ENCODE measurements around the gene DND1. TPM values are rescaled to one million over a fixed set of nuclear protein-coding genes. Genes with fewer than 3 reads are reported as not detected.
"Not testable (repeated sequence)": the region's sequence is repeated elsewhere in the genome, so short reads cannot be mapped to it uniquely, and the experiment has no call there.

DND1 gene
- polyA plus RNA-seq (ENCODE audit: insufficient read length in 3 of 3): not detected

DNA sequence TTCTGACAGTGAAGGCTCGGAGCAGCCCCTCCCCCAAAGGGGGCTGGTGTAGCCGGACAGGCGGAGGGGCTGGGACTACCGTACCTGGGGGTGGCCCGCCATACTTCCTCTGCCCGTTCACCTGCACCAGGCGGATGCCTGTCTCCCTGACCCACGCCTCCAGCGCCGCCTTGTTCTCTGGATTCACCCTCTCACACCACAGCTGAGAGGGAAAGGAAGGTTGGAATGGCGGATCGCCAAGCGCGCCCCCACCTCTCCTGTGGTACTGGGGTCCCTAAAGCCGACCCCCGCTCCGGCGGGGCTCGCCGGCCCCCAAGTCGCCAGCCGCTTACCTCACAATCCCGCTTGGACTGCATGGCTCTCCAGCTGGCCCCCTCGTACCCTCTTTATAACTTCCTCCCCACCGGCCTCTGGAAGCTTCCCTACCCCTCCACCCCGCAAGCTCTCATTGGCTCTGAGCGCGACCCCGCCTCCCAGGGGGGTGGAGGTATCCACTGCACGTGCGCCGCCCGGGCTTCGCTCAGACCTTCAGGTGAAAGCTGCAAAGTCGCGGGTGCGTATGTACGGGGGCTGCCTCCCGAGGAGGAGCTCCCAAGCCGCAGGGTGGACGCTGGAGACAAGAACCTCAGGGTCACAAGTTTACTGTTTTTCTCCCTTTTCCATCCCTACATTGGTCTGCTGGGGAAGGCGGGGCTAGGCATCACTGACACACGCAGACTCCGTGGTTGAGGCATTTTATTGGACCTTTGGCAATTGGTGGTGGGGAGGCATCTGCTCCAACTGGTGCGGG lies at the start of gene DND1:
Gene DND1, minus strand, starts transcription at position 390 of the 790 bp plus-strand sequence. Its CDS starts 34 bp downstream, at position 356.
- no peak for DNase-seq (ENCODE audit: low read depth in 3 of 3, low spot score in 2 of 3)

DNA sequence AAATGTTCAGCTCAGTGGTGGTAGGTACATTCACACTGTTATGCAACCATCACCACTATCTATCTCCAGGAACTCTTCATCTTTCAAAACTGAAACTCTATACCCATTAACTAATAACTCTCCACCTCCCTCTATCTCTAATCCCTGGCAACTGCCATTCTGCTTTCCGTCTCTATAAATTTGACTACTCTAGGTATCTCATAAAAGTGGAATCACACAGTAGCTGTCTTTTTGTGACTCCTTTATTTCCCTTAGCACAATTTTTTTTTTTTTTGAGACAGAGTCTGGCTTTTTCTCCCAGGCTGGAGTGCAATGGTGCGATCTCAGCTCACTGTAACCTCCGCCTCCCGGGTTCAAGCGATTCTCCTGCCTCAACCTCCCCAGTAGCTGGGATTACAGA lies 48.0 kb upstream of the DND1 start:
- not testable (repeated sequence) for DNase-seq (ENCODE audit: low read depth in 3 of 3, low spot score in 2 of 3)

DNA sequence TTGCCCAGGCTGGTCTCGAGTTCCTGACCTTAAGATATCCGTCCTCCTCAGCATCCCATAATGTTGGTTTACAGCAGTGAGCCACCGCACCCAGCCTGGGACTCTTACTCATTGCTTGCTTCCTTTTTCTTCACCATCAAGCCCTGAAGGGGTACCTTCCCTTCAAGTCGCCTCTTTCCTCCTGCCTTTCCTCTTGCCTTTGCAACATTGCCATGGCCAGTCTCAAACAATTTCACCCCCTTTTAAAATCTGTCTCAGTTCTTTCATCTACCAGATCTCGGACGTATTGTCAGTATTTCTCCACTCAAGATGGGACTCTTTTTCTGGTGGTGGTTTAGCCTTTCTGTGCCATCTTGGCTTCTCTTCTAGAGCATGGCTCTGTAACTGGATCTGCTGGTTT lies 47.4 kb upstream of the DND1 start:
- DNase-seq (ENCODE audit: low read depth in 3 of 3, low spot score in 2 of 3): not testable (repeated sequence)

DNA sequence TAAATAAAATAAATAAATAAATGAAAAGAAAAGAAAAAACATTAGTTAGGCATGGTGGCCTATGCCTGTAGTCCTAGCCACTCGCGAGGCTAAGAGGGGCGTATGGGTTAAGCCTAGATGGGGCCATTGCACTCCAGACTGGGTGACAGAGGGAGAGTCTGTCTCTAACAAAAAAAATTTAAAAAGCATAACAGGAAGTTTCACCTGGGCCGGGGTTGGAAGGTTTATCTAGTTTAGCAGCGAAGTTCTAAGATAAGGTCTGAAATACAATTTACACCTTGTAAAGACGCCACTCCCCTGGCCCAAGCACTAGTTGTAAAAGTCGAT lies 44.9 kb upstream of the DND1 start:
- DNase-seq (ENCODE audit: low read depth in 3 of 3, low spot score in 2 of 3): no peak

DNA sequence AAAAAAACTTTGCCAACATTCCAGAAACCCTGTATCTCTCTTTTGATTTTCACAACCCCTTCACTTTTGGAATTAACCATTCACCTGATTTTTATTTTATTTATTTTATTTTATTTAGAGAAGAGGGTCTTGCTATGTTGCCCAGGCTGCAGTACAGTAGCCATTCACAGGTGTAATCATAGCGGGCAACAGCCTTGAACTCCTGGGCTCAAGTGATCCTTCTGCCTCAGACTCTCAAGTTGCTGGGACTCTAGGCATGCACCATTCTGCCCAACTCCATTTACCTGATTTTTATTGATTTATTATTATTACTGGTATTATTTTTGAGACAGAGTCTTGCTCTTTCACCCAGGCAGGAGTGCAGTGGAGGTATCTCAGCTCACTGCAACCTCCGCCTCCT lies 42.9 kb upstream of the DND1 start:
- DNase-seq (ENCODE audit: low read depth in 3 of 3, low spot score in 2 of 3): not testable (repeated sequence)

DNA sequence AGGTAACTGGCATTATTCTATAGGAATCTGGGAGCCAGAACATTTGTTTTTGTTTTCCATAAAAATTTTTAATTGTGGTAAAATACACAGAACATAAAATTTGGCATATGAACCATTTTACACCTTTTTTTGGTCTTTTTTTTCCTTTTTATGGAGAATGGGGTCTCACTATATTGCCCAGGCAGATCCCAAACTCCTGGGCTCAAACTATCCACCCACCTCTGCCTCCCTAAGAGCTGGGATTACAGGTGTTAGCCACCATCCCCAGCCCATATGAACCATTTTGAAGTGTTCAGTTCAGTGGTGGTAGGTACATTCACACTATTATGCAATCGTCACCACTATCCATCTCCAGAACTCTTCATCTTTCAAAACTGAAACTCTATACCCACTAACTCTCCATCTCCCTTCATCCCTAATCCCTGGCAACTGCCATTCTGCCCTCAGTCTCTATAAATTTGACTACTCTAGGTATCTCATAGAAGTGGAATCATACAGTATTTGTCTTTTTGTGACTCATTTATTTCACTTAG lies 40.3 kb upstream of the DND1 start:
- no peak for DNase-seq (ENCODE audit: low read depth in 3 of 3, low spot score in 2 of 3)

DNA sequence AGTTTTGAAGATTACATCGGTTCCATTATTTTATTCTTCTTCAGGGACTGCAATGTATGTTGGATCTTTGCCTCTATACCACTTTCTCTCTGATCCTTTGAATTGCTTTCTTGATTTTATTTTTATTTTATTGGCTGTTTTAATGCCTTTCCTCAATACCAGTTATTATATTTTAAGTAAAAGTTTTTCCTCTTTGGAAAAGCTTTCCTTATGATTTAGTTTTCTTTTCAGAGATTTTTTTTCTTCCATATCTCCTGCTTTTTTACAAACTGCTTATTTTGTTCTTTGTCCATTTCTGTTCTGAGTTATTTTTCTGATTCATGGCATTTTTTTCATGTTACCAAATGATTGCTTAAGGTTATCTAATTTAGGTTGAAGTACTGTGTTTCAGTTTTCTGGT lies 38.4 kb upstream of the DND1 start:
- no peak for DNase-seq (ENCODE audit: low read depth in 3 of 3, low spot score in 2 of 3)

DNA sequence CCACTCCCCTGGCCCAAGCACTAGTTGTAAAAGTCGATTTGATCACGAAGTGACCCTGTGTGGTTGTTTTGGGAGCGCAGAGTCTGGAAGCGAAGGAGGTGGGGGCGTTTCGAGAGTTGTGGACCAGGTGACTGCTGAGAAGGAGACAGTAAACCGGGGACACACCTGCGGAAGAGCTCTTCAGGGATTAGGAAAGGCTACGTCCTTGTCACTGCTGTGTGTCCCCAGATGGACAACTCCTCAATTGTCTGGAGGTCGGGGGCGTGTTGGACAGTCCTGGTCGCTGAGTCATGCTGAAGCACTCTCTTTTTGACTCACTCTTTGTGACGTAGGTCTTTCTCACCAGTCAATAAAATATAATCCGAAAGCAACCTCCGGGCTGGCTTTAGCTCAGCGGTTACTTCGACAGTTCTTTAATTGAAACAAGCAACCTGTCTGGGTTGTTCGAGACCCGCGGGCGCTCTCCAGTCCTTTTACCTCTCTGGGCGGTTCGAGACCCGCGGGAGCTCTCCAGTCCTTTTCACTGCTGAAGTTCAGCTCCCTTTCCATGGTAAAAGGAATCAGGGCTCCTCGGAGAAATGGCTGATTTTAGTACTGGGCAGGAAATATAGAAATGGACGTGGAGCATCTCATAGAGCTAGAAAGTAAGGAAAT lies 37.6 kb upstream of the DND1 start:
- peak in 1 of 3 donors; percentile 53 for DNase-seq (ENCODE audit: low read depth in 3 of 3, low spot score in 2 of 3)

DNA sequence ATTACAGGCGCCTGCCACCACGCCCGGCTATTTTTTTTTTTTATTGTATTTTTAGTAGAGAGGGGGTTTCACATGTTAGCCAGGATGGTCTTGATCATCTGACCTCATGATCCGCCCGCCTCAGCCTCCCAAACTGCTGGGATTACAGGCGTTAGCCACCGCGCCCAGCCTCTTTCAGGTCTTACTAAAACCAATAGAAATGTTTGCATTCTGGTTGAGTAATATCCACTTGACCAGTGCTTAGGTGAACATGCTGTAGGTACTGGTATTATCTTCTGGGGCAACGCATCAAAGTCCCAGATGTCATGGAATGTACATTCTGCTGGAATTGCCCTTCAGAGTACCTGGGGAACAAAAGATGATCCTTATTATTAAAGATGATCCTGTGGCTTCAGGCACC lies 35.4 kb upstream of the DND1 start:
- not testable (repeated sequence) for DNase-seq (ENCODE audit: low read depth in 3 of 3, low spot score in 2 of 3)

DNA sequence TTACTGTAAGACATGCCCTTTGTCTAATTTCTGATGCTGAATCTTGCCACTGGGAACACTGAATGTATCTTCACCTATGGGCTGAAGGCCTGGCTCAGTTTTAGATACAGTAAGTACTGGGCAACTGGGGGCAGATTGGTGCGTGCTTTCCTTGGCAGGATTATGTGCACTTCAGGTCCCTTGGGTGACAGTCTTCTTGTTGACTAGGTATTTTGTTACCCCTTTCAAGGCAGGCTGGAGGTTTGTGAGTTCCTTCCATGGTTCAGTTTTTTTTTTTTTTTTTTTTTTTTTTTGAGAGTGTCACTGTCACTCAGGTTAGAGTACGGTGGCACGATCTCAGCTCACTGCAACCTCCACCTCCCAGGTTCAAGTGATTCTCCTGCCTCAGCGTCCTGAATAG lies 34.4 kb upstream of the DND1 start:
- no peak for DNase-seq (ENCODE audit: low read depth in 3 of 3, low spot score in 2 of 3)

DNA sequence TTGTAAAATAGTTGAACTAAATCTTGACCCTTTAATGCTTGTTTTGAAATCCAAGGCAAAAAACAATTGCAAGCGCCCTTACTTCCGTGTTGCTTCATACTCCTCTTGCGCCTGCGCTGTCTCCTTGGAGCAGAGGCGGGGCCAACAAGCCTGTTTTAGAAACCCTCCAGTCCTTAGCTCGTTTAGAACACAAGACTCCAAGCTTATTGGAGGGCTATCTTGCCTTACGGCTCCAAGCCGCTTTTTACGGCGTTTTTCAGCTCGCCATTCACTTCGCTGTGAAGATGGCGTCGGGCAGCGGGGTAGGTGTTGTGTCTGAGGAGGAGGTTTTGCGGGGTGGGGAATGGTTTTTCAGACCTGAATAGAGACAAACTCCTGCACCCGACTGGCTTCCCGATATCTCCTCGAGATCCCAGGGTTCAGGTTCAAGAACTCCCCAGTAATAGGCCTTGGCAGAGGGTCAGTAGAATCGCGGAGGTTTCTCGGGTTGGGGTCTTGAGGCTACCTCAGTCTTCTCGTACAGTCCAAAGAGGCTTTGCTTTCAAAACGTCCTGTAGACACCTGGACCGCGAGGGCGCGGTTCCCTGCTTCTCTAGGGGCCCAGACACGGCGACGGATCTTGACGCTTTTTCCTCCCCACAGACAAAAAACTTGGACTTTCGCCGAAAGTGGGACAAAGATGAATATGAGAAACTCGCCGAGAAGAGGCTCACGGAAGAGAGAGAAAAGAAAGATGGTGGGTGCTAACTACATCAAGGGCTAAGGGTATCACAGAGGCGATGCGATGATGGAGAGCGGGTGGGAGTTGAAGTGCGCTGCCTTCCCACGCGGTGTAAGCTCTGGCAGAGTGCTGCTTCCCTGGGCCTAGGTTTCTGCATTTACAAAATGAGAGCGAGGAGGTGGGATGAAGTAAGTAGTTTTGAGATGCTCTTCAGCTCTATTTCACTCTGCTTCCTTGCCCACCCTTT lies 27.1 kb upstream of the DND1 start, which contains the start of gene ZMAT2:
Gene ZMAT2, plus strand, starts transcription at position 271 of the 968 bp plus-strand sequence. Its CDS starts 14 bp downstream, at position 285.
- DNase-seq (ENCODE audit: low read depth in 3 of 3, low spot score in 2 of 3): peak; percentile 83 to 93 (median 87)

DNA sequence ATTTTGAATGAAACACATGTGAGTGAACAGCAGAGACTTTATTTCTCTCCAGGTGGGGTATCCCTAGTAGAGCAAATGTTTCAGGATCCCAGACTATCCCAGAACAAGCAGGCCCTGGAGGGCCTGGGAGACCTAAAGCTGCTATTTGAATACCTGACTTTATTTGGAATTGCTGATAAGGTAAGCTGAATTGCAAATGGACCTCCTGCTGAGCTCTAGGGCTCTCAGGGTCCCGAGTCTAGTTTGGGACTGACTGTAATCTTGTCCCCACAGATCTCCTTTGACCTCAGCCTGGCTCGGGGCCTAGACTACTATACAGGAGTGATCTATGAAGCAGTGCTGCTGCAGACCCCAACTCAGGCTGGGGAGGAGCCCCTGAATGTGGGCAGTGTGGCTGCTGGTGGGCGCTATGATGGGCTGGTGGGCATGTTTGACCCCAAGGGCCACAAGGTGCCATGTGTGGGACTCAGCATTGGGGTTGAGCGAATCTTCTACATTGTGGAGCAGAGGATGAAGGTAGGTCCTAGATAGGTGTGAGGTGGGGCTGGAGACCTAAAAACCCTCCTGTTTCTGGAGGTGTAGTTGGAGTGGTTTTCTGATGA lies 23.6 kb upstream of the DND1 start:
- DNase-seq (ENCODE audit: low read depth in 3 of 3, low spot score in 2 of 3): no peak

DNA sequence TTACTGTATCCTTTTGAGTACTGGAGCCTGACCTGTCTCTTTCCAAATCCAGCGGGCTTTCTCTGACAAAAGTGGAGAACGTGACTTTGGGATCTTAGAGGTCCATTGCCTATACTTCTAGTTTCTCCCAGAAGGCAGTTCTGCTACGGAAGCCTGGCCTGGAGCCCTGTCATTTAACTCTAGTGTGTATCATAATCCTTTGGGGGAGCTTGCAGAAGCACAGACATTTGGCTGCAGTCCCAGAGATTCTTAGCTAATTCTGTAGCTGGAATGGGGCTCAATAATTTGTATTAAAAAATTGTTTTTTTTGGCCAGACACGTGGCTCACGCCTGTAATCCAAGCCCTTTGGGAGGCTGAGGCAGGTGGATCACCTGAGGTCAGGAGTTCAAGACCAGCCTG lies 20.9 kb upstream of the DND1 start:
- no peak for DNase-seq (ENCODE audit: low read depth in 3 of 3, low spot score in 2 of 3)

DNA sequence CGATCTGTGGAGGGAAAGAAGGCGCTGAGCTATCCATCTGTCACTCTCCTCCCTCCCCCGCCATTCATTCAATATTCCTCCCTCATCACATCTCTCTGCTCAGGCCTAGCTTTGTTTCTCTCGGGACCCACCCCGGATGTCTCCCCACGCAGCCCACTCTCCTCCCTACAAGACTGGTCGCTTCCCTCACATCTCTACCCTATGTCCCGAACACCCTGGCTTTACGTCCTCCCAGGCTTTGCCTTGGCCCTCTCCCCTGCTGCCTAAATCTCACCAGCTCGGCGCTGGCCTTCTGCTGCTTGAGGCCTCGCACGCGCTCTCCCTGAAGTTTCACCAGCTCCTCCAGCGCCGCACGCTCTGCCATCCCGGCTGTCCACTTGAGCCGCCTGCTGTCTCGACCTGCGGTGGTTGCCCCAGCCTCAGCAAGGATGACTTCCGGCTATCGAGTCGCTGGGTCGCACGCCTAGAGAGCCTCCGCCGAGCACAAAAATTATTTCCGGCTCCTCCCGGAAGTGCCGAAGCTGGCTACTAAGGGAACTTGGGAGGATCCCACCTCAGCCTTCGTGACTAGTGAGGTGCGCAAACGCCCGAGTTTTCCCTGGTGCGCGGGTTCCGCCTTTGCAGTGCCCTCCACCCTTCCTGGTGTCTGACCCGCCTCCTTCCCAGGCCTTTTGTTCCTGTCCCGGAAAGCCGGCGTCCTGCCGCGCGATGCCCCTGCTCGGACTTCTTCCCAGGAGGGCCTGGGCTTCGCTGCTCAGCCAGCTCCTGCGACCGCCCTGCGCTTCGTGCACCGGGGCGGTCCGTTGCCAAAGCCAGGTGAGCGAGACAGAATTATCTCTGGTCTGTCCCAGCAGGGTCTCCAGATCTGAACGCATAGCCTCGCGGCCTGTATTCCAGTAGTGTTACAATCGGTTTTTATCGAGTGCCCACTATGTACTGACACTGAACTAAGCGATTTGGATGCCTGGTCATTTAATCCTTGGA lies 17.9 kb upstream of the DND1 start, which contains the start of the genes HARS1 and HARS2:
Gene HARS1, minus strand, starts transcription at position 430 of the 984 bp plus-strand sequence. Its CDS starts 66 bp downstream, at position 364.
Gene HARS2, plus strand, starts transcription at position 515 of the 984 bp plus-strand sequence. Its CDS starts 194 bp downstream, at position 709.
- DNase-seq (ENCODE audit: low read depth in 3 of 3, low spot score in 2 of 3): peak; percentile 70 to 86 (median 78)

DNA sequence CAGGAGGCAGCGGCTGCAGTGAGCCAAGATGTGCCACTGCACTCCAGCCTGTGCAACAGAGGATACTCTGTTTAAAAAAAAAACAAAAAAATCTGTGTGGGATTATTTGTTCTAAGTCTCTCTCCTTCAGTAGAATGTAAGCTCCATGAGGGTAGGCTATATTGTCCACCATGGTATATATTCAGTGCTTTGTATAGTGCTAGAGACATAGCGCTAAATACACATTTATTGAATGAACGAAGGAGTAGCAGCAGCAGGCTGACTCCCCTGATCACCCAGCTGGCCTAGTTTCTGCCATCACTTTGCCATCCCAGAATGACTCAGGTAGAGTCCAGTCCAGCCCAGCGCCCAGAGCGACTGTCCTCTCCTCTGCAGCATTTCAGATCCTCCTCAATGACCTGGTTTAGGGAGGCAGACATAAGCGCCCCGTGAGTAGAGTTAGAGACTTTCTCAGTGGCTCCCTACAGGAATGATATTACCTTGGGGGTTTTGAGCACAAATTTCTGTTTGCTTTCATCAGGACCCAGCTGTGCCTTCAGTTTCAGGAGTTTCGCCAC lies 17.1 kb upstream of the DND1 start:
- no peak for DNase-seq (ENCODE audit: low read depth in 3 of 3, low spot score in 2 of 3)

DNA sequence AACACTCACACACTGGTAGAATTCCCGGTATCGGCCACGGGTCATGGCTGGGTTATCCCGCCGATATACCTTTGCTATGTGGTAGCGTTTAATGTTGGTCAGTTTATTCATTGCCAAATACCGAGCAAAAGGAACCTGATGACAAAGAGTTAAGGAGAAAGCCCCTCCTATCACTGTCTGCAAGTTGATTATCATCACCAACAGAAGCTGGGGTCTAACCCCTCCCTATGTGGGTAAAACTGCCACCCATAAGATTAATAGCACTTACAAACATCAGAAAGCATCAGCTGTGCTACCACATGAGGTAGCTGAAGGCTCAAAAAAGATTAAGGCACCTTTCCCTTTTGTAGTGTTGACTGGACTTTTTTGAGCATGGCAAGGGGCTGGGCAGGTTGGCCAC lies 5.6 kb upstream of the DND1 start:
- no peak for DNase-seq (ENCODE audit: low read depth in 3 of 3, low spot score in 2 of 3)

DNA sequence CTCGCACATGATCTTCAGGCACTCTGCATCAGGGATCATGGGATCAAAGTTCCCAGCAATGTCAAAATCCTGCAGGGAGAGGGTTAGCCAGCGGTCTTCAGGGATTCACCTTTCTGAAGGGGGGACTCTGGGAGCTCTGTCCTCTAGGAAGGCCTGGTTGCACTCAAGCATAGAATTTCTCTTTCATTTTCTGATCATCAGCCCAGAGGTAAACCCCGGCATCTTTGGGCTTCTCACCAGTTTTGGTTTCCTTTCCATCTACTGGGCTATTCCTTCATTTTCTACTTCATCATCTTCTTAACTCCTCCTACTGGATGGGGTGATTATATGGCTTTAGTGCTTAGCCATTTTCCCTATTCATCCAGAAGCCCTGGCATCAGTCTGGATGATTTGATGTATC lies 4.6 kb upstream of the DND1 start:
- no peak for DNase-seq (ENCODE audit: low read depth in 3 of 3, low spot score in 2 of 3)

DNA sequence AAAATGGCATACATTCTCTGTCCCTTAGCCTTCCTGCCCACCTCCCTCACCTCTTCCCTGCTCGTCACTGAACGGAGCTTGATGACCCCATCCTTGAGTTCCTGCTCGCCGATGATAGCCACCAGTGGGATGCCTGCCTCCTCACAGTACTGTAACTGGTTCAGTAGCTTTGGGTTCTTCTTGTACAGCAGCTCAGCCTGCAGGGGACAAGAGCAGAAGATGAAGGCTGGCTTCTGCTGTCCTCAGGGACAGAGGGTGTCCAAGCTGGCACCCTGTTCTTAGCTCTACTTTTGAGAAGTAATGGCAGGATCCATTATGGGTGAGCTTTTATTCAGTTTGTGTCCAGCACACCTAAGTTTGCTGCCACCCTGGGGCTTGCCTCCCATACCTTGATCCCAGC lies 1.3 kb upstream of the DND1 start:
- no peak for DNase-seq (ENCODE audit: low read depth in 3 of 3, low spot score in 2 of 3)

DNA sequence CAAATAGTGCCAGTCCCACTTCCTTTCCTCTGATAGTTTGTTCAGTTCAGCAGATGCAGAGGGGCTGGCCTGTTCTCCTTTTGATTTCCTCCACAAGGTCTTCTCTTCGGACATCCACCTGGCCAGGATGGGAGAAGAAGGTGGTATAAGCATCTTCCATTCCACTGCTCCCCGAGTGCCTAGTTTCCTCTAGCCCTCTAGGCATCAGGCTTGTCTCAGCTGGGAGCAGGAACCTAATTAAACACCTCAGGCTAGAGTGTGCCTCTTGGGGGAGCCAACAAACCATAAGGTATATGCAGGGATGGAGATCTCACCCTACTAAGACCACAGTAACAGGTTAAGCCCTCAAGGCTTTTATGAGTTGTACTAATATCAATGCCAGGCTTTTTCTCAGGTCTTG lies 835 bp upstream of the DND1 start:
- DNase-seq (ENCODE audit: low read depth in 3 of 3, low spot score in 2 of 3): no peak

All from right renal cortex interstitium (tissue), 3 donors.